Measurements from ENCODE around the gene FANK1. TPM values are rescaled to one million over a fixed set of nuclear protein-coding genes. Genes with fewer than 3 reads are reported as not detected.
"Not testable (repeated sequence)": the region's sequence is repeated elsewhere in the genome, so short reads cannot be mapped to it uniquely, and the experiment has no call there.

Gene FANK1
- total RNA-seq, 1 experiment from 2014 or later, result 0.73 TPM

DNA sequence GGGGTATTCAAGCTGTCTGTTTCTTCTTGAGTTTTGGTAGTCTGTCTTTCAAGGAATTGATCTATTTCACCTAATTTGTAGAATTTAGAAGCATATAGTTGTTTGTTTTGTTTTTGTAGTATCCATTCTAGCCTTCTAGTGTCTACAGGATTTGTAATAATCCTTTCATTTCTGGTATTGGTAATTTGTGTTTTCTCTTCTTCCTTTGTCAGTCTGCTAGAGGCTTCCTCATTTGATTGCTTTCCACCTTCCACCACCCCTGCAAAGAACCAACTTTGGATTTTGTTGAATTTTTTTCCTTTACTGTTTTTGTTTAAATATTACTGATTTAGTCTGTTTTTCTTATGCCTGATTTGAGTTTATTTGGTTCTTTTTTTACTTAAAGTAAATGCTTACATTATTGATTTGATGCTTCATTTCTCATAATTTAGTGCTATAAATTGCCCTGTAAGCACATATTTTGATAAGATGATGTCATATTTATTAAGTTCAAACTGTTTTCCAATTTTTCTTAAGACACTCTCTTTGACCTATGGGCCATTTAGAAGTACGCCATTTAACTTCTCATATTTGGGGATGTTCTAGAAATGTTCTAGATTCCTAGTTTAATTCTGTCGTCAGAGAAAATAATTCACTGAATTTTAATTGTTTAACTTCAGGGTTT, 25.4 kb downstream of the FANK1 start:
- H3K4me3 ChIP-seq (ENCODE audit: low read depth, low read length); H3K36me3 Mint-ChIP-seq (ENCODE audit: insufficient read depth, unreplicated experiment); H3K27me3 Mint-ChIP-seq (ENCODE audit: insufficient read depth, unreplicated experiment); DNase-seq; CTCF ChIA-PET; BruUV-seq (replicated peaks); H3K36me3 ChIP-seq (ENCODE audit: control insufficient read depth, insufficient read depth, low read length); H3K4me1 ChIP-seq; H3K4me3 Mint-ChIP-seq (ENCODE audit: unreplicated experiment); H3K9me3 Mint-ChIP-seq (ENCODE audit: unreplicated experiment); intact Hi-C loops (cut with micrococcal nuclease; ENCODE audit: unreplicated experiment); H3K9me3 ChIP-seq; H3K27me3 ChIP-seq (replicated peaks; ENCODE audit: control insufficient read depth, insufficient read depth, low read length); H3K27ac Mint-ChIP-seq (ENCODE audit: unreplicated experiment); H3K4me1 Mint-ChIP-seq (ENCODE audit: low read depth, unreplicated experiment); POLR2A ChIA-PET: not testable (repeated sequence)

DNA sequence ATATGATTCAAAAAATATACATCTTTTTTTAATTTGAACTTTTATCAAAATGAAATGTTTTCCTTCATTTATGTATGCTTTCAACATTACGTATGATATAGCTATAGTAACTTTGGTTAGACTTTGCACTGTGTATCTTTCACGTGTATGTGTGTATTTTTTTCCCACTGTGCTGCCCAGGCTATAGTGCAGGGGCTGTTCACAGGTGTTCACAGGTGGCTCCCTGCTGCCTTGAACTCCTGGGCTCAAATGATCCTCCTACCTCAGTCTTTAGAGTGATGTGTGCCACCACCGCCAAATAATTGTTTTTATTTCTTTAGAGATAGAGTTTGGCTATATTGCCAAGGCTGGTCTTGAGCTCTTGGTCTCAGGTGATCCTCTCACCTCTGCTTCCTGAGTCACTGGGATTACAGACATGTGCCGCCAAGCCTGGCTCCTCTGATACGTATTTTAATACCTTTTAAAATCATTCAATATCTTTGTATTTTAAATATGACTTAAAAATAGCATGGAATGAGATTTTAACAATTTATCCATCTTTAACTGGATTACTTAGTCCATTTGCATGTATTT, 29.0 kb downstream of the FANK1 start:
- no peaks in the 10 kb centered on the region for H3K36me3 Mint-ChIP-seq (ENCODE audit: insufficient read depth, unreplicated experiment)
- DNase-seq, result no peak
- BruUV-seq (replicated peaks), result no TSS peak
- H3K9me3 ChIP-seq, result no peaks in the 10 kb centered on the region
- POLR2A ChIA-PET, result no interaction called here
- 0 out of 2 replicates have a peak, but pooled peaks cover 6% of the 10 kb centered on the region for H3K4me1 ChIP-seq
- no peaks in the 10 kb centered on the region for H3K9me3 Mint-ChIP-seq (ENCODE audit: unreplicated experiment)
- no peaks in the 10 kb centered on the region for H3K27me3 ChIP-seq (replicated peaks; ENCODE audit: control insufficient read depth, insufficient read depth, low read length)
- no peaks in the 10 kb centered on the region for H3K27me3 Mint-ChIP-seq (ENCODE audit: insufficient read depth, unreplicated experiment)
- CTCF ChIA-PET, result no interaction called here
- H3K4me3 Mint-ChIP-seq (ENCODE audit: unreplicated experiment), result no peak overlapping the region
- intact Hi-C loops (cut with micrococcal nuclease; ENCODE audit: unreplicated experiment), result no loop called here
- H3K36me3 ChIP-seq (ENCODE audit: control insufficient read depth, insufficient read depth, low read length), result no peaks in the 10 kb centered on the region
- no peak overlapping the region for H3K4me3 ChIP-seq (ENCODE audit: low read depth, low read length)
- TF ChIP-seq, protein P1, sequence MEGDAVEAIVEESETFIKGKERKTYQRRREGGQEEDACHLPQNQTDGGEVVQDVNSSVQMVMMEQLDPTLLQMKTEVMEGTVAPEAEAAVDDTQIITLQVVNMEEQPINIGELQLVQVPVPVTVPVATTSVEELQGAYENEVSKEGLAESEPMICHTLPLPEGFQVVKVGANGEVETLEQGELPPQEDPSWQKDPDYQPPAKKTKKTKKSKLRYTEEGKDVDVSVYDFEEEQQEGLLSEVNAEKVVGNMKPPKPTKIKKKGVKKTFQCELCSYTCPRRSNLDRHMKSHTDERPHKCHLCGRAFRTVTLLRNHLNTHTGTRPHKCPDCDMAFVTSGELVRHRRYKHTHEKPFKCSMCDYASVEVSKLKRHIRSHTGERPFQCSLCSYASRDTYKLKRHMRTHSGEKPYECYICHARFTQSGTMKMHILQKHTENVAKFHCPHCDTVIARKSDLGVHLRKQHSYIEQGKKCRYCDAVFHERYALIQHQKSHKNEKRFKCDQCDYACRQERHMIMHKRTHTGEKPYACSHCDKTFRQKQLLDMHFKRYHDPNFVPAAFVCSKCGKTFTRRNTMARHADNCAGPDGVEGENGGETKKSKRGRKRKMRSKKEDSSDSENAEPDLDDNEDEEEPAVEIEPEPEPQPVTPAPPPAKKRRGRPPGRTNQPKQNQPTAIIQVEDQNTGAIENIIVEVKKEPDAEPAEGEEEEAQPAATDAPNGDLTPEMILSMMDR (IDR thresholded peaks at IDR 0.05; ENCODE audit: insufficient read depth in 1 of 2, low read depth in 1 of 2, low read length in 1 of 2, severe bottlenecking in 1 of 2, unreplicated experiment in 1 of 2), result no peak
- peaks cover 6% of the 10 kb centered on the region for H3K4me1 Mint-ChIP-seq (ENCODE audit: low read depth, unreplicated experiment)
- no peak overlapping the region for H3K27ac Mint-ChIP-seq (ENCODE audit: unreplicated experiment)

DNA sequence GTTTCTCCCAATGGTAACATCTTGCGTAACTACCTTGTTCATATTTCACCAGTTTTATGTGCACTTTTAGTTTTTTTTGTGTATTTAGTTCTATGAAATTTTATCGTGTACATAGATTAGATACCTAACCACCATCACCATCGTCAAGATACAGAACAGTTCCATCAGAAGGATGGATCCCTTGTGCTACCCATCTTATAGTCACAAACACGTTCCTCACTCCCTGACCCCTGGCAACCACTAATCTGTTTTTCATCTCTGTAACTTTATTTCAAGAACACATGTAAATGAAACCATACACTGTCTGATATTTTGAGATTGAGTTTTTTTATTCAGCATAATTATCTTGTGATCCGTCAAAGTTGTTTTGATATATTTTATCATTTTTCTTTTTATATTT, 29.9 kb downstream of the FANK1 start:
- POLR2A ChIA-PET, result no interaction called here
- Mint-ChIP-seq H3K4me3 (ENCODE audit: unreplicated experiment) (no peak overlapping the region), H3K27ac (ENCODE audit: unreplicated experiment) (no peak overlapping the region), H3K36me3 (ENCODE audit: insufficient read depth, unreplicated experiment) (no peaks in the 10 kb centered on the region), H3K4me1 (ENCODE audit: low read depth, unreplicated experiment) (peaks cover 6% of the 10 kb centered on the region), H3K9me3 (ENCODE audit: unreplicated experiment) (no peaks in the 10 kb centered on the region), H3K27me3 (ENCODE audit: insufficient read depth, unreplicated experiment) (no peaks in the 10 kb centered on the region)
- TF ChIP-seq, protein P1 (IDR thresholded peaks at IDR 0.05; ENCODE audit: insufficient read depth in 1 of 2, low read depth in 1 of 2, low read length in 1 of 2, severe bottlenecking in 1 of 2, unreplicated experiment in 1 of 2), result no peak
- H3K27me3 ChIP-seq (replicated peaks; ENCODE audit: control insufficient read depth, insufficient read depth, low read length), result no peaks in the 10 kb centered on the region
- 0 out of 2 replicates have a peak, but pooled peaks cover 6% of the 10 kb centered on the region for H3K4me1 ChIP-seq
- no peak for DNase-seq
- intact Hi-C loops (cut with micrococcal nuclease; ENCODE audit: unreplicated experiment), result no loop called here
- no peaks in the 10 kb centered on the region for H3K9me3 ChIP-seq
- H3K36me3 ChIP-seq (ENCODE audit: control insufficient read depth, insufficient read depth, low read length), result no peaks in the 10 kb centered on the region
- H3K4me3 ChIP-seq (ENCODE audit: low read depth, low read length), result no peak overlapping the region
- no TSS peak for BruUV-seq (replicated peaks)
- CTCF ChIA-PET, result no interaction called here

DNA sequence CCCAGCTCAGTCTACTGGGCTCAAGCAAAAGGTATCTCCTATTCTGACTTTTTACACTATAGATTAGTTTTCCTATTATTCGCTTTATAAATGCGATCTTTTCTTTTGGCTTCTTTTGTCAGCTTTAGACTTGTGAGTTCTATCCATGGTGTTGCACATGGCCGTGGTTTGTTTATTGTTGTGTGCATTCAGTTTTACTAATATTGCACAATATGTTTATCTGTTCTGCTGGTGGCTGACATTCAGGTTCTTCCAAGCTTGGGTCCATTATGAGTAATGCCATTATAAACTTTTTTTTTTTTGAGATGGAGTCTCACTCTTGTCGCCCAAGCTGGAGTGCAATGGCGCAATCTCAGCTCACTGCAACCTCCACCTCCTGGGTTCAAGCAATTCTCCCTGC, 30.9 kb downstream of the FANK1 start:
- BruUV-seq (replicated peaks); POLR2A ChIA-PET; H3K4me3 Mint-ChIP-seq (ENCODE audit: unreplicated experiment); H3K36me3 Mint-ChIP-seq (ENCODE audit: insufficient read depth, unreplicated experiment); H3K27me3 ChIP-seq (replicated peaks; ENCODE audit: control insufficient read depth, insufficient read depth, low read length); CTCF ChIA-PET; H3K9me3 Mint-ChIP-seq (ENCODE audit: unreplicated experiment); H3K4me1 Mint-ChIP-seq (ENCODE audit: low read depth, unreplicated experiment); H3K9me3 ChIP-seq; H3K4me3 ChIP-seq (ENCODE audit: low read depth, low read length); H3K27me3 Mint-ChIP-seq (ENCODE audit: insufficient read depth, unreplicated experiment); DNase-seq; intact Hi-C loops (cut with micrococcal nuclease; ENCODE audit: unreplicated experiment); H3K36me3 ChIP-seq (ENCODE audit: control insufficient read depth, insufficient read depth, low read length); H3K27ac Mint-ChIP-seq (ENCODE audit: unreplicated experiment); H3K4me1 ChIP-seq: not testable (repeated sequence)
